ENCODE results near the gene SGMS1. TPM values are rescaled to one million over a fixed set of nuclear protein-coding genes. Genes with fewer than 3 reads are reported as not detected.
A peak's percentile ranks its signal among the peaks of the same experiment; 100 is the strongest.

SGMS1 gene
- polyA plus RNA-seq, 2 of the 4 experiments (the other 2 are of a cell fraction): 22.7 to 28.2 TPM

GRCh38 chr10:50601974-50602373 is 21.8 kb downstream of the SGMS1 start:
- ATAC-seq (no peak), FAIRE-seq (no peak), DNase-seq (ENCODE audit: low read depth in 1 of 2, low spot score in 1 of 2) (no peak)
- peak overlapping the region; percentile 7; the same call in 1 of the 3 replicates for H3K4me2 ChIP-seq
- H3K27ac ChIP-seq: no peak overlapping the region
- 91% methylated on average over 1 of the region's 1 CpG for WGBS (ENCODE audit: missing lambda C conversion rate)
- TF ChIP-seq HOXB13 (CRISPR knock-in tag; IDR thresholded peaks at IDR 0.05; ENCODE audit: low read depth) (no peak), TFCP2L1 (CRISPR knock-in tag; IDR thresholded peaks at IDR 0.05) (no peak), POLR2AphosphoS2 (conservative IDR thresholded peaks at IDR 0.05; ENCODE audit: low read length) (no peak), HOXA7 (CRISPR knock-in tag; IDR thresholded peaks at IDR 0.05) (no peak), ESRRA (IDR thresholded peaks at IDR 0.05; ENCODE audit: borderline replicate concordance, low read length) (no peak), CHD4 (IDR thresholded peaks at IDR 0.05; ENCODE audit: borderline replicate concordance) (no peak), E2F6 (IDR thresholded peaks at IDR 0.05; ENCODE audit: borderline replicate concordance, low read depth) (no peak), RAD21 (conservative IDR thresholded peaks at IDR 0.05 in 1 of 2, IDR thresholded peaks at IDR 0.05 in 1 of 2) (no peak), HEYL (CRISPR knock-in tag; IDR thresholded peaks at IDR 0.05) (no peak), MAZ (IDR thresholded peaks at IDR 0.05; ENCODE audit: borderline replicate concordance, low read depth, low read length) (no peak), RNF2 (IDR thresholded peaks at IDR 0.05; ENCODE audit: borderline replicate concordance, low read depth) (no peak), RCOR1 (IDR thresholded peaks at IDR 0.05; ENCODE audit: low read depth, low read length) (no peak), NFE2L2 (conservative IDR thresholded peaks at IDR 0.05; ENCODE audit: low read length) (no peak), MAFK (IDR thresholded peaks at IDR 0.05; ENCODE audit: partially characterized antibody) (no peak), PBX3 (IDR thresholded peaks at IDR 0.05) (no peak), CHD2 (IDR thresholded peaks at IDR 0.05; ENCODE audit: low read length, partially characterized antibody) (no peak), FOXS1 (CRISPR knock-in tag; IDR thresholded peaks at IDR 0.05) (no peak), USF2 (IDR thresholded peaks at IDR 0.05) (no peak), EHMT2 (IDR thresholded peaks at IDR 0.05; ENCODE audit: low read depth) (no peak)
- no peaks in the 10 kb centered on the region for H3K9me3 ChIP-seq
- peaks cover 74% of the 10 kb centered on the region for H3K4me1 ChIP-seq
- ChIA-PET POLR2A (no interaction called here), CTCF (interaction anchor here (1.0 to 2.2 kb wide), 2 partner anchors 20 to 182 kb away, joined by 4 to 8 read pairs; no protein-coding TSS in a partner anchor)
- no peak overlapping the region for H3K4me3 ChIP-seq

- ChIA-PET POLR2A (no interaction called here), CTCF (interaction anchor here (0.7 to 2.2 kb wide), 3 partner anchors 21 to 181 kb away, joined by 3 to 8 read pairs (median 4); no protein-coding TSS in a partner anchor)
- ATAC-seq (no peak), FAIRE-seq (no peak), DNase-seq (ENCODE audit: low read depth in 1 of 2, low spot score in 1 of 2) (peak in 1 of 2 experiments; percentile 14)
- H3K4me3 ChIP-seq: no peak overlapping the region
- H3K27ac ChIP-seq: peak overlapping the region in 1 of 2 experiments; percentile 17; a peak in 1 of 6 replicates
- H3K9me3 ChIP-seq: no peaks in the 10 kb centered on the region
- H3K4me2 ChIP-seq: peak overlapping the region; percentile 44
- H3K4me1 ChIP-seq: peaks cover 64% of the 10 kb centered on the region
- 79% methylated on average over 2 of the region's 2 CpGs for WGBS (ENCODE audit: missing lambda C conversion rate)
- TF ChIP-seq HEYL (CRISPR knock-in tag; IDR thresholded peaks at IDR 0.05) (no peak), HOXB5 (CRISPR knock-in tag; IDR thresholded peaks at IDR 0.05) (no peak), HOXB13 (CRISPR knock-in tag; IDR thresholded peaks at IDR 0.05; ENCODE audit: low read depth) (no peak), RCOR1 (IDR thresholded peaks at IDR 0.05; ENCODE audit: low read depth, low read length) (no peak), CBX8 (IDR thresholded peaks at IDR 0.05) (no peak), POLR2AphosphoS2 (conservative IDR thresholded peaks at IDR 0.05; ENCODE audit: low read length) (no peak), TFCP2L1 (CRISPR knock-in tag; IDR thresholded peaks at IDR 0.05) (no peak), PBX3 (IDR thresholded peaks at IDR 0.05) (no peak), ZNF302 (CRISPR knock-in tag; IDR thresholded peaks at IDR 0.05) (no peak), POLR2A (IDR thresholded peaks at IDR 0.05; ENCODE audit: low read length) (no peak), EHMT2 (IDR thresholded peaks at IDR 0.05; ENCODE audit: low read depth) (no peak), EHF (CRISPR knock-in tag; IDR thresholded peaks at IDR 0.05) (no peak), RARB (CRISPR knock-in tag; IDR thresholded peaks at IDR 0.05) (no peak), MAX (IDR thresholded peaks at IDR 0.05) (no peak), HMGXB4 (CRISPR knock-in tag; IDR thresholded peaks at IDR 0.05; ENCODE audit: borderline replicate concordance) (no peak), GATA3 (IDR thresholded peaks at IDR 0.05; ENCODE audit: borderline replicate concordance) (no peak), MYC (IDR thresholded peaks at IDR 0.05; ENCODE audit: borderline replicate concordance, low read length) (no peak), CBX2 (IDR thresholded peaks at IDR 0.05; ENCODE audit: borderline replicate concordance, low read depth) (no peak)
Observed at GRCh38 chr10:50600831-50601477, 22.8 kb downstream of the SGMS1 start.

Measured in A549 (cell line).